ENCODE results near the gene MRPS26.

The MRPS26 gene

DNA sequence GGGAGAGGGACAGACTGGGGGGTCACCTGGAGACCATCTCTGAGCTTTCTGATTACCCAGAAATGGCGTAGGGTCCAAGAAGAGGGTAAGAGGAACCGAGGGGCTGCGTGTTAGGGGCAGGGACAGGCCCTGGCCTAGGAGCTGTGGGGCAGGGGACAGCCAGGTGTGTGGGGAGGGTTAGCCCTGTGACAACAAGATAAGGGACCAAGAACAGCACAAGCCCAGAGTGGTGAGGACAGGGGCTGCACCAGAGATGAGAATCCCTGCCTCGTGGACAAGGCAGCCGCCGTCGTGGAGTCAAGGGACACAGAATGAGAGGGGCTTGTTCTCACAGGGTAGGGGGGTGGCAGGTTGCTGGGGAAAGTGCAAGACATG is 39.1 kb downstream of the MRPS26 start:
- no peak for DNase-seq (ENCODE audit: low read depth in 1 of 2, low spot score in 1 of 2)
- in situ Hi-C loops (cut with HindIII; ENCODE audit: low pct_unique_long_range_greater_than_20kb, low sequenced_read_pairs), result no loop called here
- no peak for TF ChIP-seq JUND (IDR thresholded peaks at IDR 0.05; ENCODE audit: low read depth)

DNA sequence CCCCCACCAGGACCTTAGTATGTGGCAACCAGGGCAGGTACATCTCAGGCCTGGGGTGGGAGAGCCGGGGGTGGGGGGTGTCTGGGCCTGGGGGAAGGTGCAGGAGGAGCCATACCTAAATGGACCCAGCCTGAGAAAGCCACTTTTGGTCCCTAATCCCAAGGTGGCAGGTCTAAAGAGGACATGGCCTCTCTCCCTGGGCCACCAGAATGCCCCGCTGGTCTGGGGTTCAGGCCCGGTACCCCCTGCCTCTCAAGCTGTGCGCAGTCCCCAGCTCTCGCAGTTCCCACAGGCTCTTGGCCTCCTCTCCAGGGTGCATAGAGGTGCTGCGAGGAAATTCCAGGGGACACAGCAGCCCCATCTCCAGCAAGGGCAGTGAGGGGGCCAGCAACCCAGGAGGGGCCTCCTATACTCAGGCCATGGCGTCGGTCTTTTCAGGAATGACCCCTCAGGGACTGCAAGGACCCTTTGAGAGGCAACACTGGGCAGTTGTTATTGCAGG is 39.8 kb downstream of the MRPS26 start:
- in situ Hi-C loops (cut with HindIII; ENCODE audit: low pct_unique_long_range_greater_than_20kb, low sequenced_read_pairs), result no loop called here
- DNase-seq (ENCODE audit: low read depth in 1 of 2, low spot score in 1 of 2), result no peak
- TF ChIP-seq JUND (IDR thresholded peaks at IDR 0.05; ENCODE audit: low read depth), result no peak

DNA sequence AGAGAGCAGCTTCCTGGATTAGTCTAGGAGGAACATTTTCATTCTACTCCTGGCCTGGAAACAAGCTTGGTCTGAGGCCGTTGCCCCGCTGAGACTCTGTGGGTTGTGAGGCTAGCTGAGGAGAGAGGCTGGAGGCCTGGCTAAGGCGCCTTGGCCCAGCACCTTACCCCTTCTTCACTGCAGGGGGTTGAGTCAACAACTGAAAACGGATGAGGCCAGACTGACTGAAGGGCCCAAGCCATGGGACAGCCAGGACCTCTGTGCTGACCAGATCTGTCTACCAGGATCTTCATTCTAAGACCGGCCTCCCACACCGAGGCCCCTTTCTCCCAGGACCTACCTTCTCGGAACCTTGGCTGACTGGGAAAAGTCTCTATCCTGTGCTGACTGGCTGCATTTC is 42.2 kb downstream of the MRPS26 start:
- in situ Hi-C loops (cut with HindIII; ENCODE audit: low pct_unique_long_range_greater_than_20kb, low sequenced_read_pairs), result no loop called here
- no peak for TF ChIP-seq JUND (IDR thresholded peaks at IDR 0.05; ENCODE audit: low read depth)
- no peak for DNase-seq (ENCODE audit: low read depth in 1 of 2, low spot score in 1 of 2)

DNA sequence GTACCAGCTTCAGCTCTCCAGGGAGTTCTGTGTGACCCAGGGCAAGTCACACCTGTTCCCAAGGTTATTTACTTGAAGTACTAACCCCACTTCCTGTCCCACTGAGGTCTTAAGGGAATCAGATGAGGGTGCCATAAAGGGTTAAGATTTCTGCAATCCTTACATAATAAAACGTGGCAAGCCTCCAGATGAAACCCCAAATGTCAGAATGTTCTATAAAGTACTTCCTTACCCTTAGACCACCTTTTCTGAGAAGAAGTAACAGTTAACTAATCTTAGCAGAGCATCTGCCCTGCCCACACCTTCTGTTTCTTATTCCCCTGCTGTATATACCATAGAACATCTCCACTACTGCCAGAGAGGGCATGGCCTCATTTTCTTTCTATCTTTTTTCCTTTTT is 44.7 kb downstream of the MRPS26 start:
- no peak for DNase-seq (ENCODE audit: low read depth in 1 of 2, low spot score in 1 of 2)
- TF ChIP-seq JUND (IDR thresholded peaks at IDR 0.05; ENCODE audit: low read depth), result no peak
- in situ Hi-C loops (cut with HindIII; ENCODE audit: low pct_unique_long_range_greater_than_20kb, low sequenced_read_pairs), result no loop called here

DNA sequence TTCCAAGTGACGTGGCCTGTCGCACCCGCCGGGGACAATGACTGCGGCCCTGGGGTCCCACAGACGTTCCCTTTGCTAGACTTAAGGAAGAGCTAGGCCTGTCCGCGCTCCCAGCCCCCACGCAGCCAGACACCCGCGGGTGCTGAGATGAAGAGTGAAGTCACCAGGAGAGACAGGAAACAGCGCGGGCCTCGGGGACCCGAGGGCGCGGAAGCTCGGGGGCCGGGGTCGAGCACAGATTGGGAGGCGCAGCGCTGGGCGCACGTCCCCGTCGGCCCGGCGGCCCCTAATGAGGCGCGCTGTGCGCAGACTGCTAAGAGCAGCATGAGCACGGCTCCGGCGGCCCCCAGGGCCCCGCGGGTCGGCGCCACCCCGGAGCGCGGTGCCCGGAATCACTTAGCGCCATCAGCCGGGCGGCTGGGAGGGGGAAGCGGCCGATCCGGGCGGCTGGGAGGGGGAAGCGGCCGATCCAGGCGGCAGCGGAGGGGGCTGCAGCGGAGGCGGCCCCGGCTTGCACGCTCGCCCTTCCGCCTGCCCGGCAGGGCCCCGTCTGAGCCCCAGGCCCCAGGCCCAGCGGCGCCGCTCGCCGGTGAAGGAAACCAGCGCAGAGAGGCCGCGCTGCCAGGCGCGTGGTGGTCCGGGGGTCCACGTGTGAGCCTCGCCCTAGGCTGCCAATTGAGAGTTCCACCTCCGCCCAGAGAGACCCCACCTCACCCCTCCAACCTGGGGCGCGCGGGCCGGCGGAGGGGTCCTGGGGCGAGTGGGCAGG is 46.9 kb downstream of the MRPS26 start:
- TF ChIP-seq JUND (IDR thresholded peaks at IDR 0.05; ENCODE audit: low read depth), result no peak
- in situ Hi-C loops (cut with HindIII; ENCODE audit: low pct_unique_long_range_greater_than_20kb, low sequenced_read_pairs), result no loop called here
- no peak for DNase-seq (ENCODE audit: low read depth in 1 of 2, low spot score in 1 of 2)

DNA sequence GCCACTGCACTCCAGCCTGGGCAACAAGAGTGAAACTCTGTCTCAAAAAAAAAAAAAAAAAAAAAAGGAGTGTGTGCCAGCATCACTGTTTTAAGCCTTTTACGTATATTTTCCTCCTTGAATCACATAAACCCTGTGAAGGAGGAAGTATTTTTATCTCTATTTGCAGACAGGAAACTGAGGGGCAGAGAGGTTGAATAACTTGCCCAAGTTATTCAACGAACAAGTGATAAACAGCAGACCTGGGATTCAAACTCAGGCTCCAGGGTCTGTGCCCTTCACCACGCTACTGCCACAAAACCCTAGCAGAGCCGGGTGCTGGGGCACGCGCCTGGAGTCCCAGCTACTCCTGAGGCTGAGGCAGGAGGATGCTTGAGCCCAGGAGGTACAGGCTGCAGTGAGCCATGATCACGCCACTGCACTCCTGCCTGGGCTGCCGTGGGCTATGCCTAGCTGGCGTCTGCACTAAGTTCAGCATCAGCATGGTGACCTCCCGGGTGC is 48.1 kb downstream of the MRPS26 start:
- DNase-seq (ENCODE audit: low read depth in 1 of 2, low spot score in 1 of 2), result no peak
- TF ChIP-seq JUND (IDR thresholded peaks at IDR 0.05; ENCODE audit: low read depth), result no peak
- in situ Hi-C loops (cut with HindIII; ENCODE audit: low pct_unique_long_range_greater_than_20kb, low sequenced_read_pairs), result no loop called here

DNA sequence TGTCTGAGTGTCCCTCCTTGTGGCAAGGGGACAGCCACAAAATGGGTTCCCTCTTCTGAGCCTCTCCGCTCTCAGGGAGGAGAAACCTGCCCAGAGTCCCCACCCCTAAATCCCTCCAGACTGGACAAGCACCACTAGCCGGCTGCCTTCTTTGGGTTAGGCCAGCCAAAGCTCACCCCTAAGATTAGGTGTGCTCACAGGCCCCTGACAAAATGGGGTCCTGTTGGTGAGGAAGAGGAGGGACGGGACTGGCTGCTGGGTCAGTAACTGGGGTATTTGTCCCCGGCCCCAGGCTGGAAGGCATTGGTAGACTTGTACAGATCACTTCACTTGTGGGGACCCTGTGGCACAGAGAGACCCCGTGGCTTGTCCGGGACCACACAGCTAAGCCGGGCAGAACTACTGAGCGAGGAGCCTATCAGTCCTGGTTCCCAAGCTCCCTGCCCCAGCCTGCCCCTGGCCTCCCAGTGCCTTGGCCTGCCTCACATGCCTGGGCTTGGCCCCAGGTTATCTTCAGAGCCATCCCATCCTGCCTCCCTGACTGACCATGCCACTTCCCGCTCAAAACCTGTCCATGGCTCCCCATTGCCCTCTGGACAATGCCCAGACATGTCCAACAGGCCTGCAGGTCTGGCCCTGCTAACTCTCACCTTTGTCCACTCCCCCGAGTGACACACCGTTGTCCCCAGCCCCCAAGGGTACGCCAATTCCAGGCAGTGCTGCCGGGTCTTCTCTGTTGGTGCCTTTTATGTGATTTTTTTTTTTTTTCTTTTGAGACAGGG is 49.2 kb downstream of the MRPS26 start:
- no peak for TF ChIP-seq JUND (IDR thresholded peaks at IDR 0.05; ENCODE audit: low read depth)
- DNase-seq (ENCODE audit: low read depth in 1 of 2, low spot score in 1 of 2), result no peak
- in situ Hi-C loops (cut with HindIII; ENCODE audit: low pct_unique_long_range_greater_than_20kb, low sequenced_read_pairs), result no loop called here

All from T47D (cell line).